Fibroblast of villous mesenchyme (primary cell): ENCODE results near the gene MRPL55. TPM values are rescaled to one million over a fixed set of nuclear protein-coding genes. Genes with fewer than 3 reads are reported as not detected.

Experiments used
- DNase-seq: peaks from one replicate; pipeline ENCODE4 v3.0.0-alpha.2; 2010; ENCODE audit warnings: low read depth
- H3K4me3 ChIP-seq: 2 replicates; pipeline ENCODE4 v1.5.1; 2011; ENCODE audit warnings: low read depth, mild to moderate bottlenecking, low read length
- total RNA-seq: library from RNA; depleted of rRNA; stranded (reverse); fragments of >200 nt; gene quantifications from 2 replicates; pipeline ENCODE4 v1.2.3, GENCODE V29; 2012
- TF ChIP-seq, protein P1 (sequence below): IDR thresholded peaks from 2 replicates; pipeline ENCODE4 v1.5.1; 2012; ENCODE audit warnings: low read depth, mild to moderate bottlenecking, low read length; ENCODE audit not compliant: insufficient read depth

MRPL55 gene
- total RNA-seq, 1 donor: 39.3 TPM

DNA sequence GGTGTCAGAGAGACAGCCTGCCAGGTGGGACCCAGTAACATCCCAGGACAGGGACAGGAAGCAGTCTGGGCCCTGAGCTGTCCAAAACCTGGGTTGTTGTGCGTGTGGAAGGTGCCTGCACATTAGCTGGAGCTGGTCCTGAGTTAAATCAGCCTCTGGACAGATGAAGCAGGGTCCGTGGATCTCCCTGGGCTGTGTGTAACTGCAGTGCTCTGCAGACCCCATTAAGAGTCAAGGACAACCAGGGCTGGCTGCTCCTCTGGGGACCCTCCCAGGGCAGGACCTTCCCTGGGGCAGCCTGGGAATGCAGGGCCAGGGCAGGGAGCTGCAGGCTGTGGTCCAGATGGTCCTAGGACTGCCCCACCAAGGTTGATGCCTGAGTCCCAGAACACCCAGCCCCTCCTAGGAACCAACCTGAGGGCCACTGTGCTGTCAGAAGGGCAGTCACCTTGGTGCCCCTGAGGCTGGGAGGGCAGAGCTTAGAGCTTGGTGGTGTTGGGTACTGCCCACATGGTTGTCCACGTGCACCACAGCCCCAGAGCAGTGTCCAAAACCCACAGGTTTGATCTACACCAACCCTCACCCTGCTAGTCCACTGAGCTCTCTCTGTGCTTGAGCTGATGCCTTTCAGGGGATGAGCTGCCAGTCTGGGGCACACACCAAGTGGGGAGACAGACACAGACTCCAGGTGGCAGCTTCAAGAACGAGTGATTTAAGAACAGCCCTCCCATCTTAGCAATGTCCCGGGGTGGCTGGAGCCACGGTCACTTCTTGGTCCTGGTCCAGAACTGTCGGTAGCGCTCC lies 2.9 kb downstream of the MRPL55 start:
- TF ChIP-seq, protein P1, sequence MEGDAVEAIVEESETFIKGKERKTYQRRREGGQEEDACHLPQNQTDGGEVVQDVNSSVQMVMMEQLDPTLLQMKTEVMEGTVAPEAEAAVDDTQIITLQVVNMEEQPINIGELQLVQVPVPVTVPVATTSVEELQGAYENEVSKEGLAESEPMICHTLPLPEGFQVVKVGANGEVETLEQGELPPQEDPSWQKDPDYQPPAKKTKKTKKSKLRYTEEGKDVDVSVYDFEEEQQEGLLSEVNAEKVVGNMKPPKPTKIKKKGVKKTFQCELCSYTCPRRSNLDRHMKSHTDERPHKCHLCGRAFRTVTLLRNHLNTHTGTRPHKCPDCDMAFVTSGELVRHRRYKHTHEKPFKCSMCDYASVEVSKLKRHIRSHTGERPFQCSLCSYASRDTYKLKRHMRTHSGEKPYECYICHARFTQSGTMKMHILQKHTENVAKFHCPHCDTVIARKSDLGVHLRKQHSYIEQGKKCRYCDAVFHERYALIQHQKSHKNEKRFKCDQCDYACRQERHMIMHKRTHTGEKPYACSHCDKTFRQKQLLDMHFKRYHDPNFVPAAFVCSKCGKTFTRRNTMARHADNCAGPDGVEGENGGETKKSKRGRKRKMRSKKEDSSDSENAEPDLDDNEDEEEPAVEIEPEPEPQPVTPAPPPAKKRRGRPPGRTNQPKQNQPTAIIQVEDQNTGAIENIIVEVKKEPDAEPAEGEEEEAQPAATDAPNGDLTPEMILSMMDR: no peak
- no peak overlapping the region for H3K4me3 ChIP-seq
- DNase-seq: no peak

DNA sequence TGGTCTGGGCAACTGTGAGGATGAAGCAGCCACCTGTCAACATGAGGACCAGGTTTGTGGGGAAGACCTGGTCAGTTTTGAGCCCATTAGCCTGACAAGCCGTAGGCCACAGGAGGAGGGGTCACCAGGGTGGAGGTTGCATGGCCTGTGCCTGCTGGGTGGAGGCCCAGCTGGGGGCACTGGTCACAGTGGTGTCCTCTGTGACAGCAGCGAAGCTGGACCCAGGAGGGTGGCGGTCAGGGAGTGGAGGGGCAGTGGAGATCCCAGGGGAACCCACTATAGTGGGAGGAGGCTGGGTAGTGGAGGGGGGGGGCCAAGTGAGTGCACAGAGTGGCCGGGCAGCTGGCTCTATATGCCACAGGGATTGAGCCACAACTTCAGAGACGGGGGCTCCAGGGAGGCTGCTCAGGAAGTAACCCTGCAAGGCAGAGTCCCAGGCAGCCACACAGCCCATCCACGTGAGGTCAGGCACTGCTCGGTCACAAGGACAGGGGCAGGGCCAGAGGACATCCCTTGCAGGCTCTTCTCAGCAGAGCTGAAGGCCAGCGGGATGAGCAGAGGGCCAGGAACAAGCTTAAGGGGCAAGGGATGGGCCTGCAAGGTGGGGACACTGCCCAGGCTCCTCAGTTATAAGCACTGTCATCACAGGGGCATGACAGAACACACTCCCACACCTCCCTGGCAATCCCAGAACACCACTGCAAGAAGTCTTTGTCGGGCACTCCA lies 3.7 kb downstream of the MRPL55 start:
- H3K4me3 ChIP-seq: no peak overlapping the region
- no peak for DNase-seq
- TF ChIP-seq, protein P1: no peak

DNA sequence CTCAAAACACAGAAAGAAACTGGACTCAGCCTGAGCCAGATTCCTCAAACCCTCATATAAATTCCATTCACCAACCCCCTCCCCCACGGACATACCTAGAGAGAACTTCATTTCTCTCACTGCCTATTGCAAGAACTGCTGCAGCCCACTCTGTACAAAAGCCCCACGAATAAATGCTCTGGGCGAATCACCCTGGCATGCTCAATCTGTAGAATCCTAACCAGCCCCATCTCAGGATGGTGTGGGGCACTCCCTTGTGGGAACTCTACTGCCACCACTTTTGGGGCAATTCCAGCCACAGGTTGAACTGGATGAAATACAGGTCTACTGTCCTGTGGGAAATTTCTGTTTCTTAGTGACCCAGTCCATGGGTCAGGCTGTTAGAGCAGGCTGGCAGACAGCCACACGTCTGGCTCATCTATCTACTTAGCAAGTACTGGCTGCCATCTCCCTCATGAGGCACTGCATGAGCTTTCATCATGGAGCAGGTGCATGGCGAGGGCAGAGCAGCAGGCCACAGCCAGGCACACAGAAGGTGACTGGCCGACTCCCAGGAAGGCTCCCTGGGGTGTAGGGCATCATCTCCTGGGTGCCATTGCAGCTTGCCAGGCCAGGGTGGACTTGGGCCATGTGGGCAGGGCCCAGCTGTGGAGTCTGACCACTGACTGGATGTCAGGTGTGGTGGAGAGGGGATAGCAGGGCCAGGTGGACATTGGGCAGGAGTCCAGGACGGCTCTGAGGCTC lies 4.4 kb downstream of the MRPL55 start:
- TF ChIP-seq, protein P1: no peak
- DNase-seq: no peak
- H3K4me3 ChIP-seq: no peak overlapping the region

DNA sequence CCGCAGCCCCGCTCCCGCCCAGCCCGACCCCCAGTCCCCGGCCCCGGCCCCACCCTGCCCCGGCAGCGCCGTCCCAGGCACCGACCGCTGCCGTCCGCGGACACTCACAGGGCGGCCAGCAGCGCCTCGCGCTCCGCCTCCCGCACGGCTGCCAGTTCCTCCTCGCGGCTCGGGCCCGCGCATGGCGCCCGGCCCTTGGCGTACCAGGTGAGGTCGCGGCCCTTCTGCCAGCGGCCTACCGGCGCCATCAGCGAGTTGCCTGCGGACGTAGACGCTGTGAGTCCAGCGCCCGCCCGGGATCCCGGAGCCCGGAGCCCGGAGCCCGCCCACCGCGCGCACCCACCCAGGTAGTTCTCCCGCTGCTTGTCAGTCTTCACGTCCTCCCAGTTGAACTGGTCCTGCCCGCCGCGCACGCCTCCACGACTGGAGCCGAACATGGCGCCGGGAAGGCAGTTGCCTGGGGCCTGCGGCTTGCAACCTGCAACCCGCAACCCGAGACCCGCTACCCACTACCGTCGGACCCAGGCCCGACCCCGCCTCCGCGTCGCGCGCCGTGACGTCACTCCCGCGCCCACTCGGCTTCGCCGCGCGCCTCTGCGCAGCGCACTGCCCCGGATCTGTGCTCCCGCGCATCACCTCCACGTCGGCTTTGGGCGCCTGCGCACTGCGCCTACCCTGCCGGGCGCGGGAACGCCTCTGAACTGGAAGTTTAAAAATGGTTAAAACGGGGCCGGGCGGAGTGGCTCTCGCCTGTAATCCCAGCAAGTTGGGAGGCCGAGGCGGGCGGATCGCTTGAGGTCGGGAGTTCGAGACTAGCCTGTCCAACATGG lies 6.1 kb downstream of the MRPL55 start, which contains the start of gene C1orf35:
TSS of gene C1orf35 (minus strand) at position 535 of the 830 bp plus-strand sequence. CDS start at position 437, 98 bp downstream.
- peak; percentile 92 for DNase-seq
- TF ChIP-seq, protein P1: no peak
- peak within 1 kb of the TSS; percentile 93 for H3K4me3 ChIP-seq

DNA sequence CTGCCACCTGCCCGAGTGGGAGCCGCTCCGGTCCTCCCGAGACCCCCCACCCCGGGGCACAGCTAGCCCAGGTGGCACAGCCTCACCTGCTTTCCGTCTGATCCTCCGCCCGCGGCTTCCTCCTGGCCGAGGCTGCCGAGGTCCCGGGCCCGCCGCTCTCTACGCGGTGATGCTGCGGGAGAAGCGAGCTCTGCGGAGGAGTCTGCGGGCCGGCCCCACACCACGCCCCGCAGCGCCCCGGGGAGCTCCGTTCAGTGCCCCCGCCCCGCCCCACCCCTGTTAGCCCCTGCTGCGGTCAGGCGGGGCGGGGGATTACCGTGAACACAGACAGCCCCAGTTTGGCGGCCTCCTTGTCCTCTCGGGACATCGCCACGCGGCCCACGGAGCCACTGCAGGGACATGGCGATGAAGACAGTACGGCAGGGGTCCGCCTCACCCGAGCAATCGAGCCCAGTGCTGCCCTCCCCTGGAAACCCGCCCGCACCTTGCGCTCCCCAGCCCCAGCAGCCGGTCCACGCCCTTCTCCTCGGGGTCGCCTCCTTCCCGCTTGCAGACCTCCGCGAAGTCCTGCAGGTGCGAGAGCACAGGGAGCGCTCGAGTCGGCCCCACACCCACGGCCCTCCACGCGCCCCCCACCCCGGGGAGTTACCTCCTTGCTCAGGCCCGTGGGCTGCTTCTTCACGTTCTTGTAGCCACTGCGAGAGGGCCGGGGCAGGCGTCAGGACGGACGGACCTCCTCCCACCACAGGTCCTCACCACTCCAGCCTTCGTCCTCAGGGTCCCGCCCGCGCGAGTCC lies 6.9 kb downstream of the MRPL55 start:
- peak; percentile 26 for DNase-seq
- peak overlapping the region; percentile 93 for H3K4me3 ChIP-seq
- TF ChIP-seq, protein P1: no peak

DNA sequence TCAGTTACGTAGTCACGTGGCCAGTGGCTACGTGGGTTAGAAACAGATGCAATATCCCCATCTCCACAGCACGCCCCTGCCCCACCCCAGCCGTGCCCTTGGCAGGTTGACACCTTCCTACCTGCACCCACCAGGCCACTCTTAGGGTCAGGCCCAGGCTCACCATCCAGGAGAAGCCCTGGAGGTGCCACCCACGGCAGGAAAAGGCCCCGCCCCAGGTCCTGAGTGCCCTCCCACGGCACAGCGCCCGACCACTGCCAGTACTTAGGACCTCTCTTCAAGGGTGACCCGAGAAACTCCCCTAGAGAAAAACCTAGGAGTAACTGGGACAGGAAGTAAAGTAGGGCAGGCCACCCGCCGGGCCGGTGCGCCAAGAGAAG lies 7.5 kb downstream of the MRPL55 start:
- TF ChIP-seq, protein P1: no peak
- H3K4me3 ChIP-seq: peak overlapping the region; percentile 93
- DNase-seq: no peak
